ENCODE data around the gene F10. TPM values are rescaled to one million over a fixed set of nuclear protein-coding genes. Genes with fewer than 3 reads are reported as not detected.

Gene F10
- total RNA-seq, 1 donor from 2014 or later, result 3.5 TPM

DNA sequence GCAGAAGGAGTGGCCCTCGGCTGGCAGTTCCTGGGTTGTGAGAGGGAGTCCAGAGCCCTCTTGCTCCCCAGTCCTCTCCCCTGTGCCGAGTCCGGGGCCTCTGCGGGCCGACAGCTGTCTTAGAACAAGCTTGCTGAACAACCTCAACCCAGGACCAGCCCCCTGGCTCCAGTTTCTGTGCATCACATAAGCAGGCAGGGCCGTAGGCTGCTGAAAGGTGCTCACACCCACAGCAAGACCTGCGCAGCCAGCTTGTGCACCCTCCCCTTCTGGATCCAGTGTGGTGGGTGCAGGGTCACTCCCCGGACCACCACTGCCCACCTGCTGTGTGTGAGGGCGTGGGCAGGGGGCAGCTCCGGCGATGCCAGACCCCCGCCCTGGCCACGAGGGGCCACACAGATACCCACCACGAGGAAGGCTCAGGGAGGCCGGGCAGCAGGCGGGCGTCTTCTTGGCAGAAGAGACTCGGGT lies 42.2 kb upstream of the F10 start:
- H3K27ac ChIP-seq (replicated peaks), result no peak overlapping the region
- peaks cover 66% of the 10 kb centered on the region for H3K36me3 ChIP-seq
- DNase-seq, result no peak
- no peaks in the 10 kb centered on the region for H3K9me3 ChIP-seq (replicated peaks)
- H3K27me3 ChIP-seq (ENCODE audit: low read depth), result no peaks in the 10 kb centered on the region
- intact Hi-C loops (cut with micrococcal nuclease), result no loop called here
- H3K4me1 ChIP-seq, result peaks cover 21% of the 10 kb centered on the region
- H3K4me3 ChIP-seq, result no peak overlapping the region
- TF ChIP-seq, protein P1, sequence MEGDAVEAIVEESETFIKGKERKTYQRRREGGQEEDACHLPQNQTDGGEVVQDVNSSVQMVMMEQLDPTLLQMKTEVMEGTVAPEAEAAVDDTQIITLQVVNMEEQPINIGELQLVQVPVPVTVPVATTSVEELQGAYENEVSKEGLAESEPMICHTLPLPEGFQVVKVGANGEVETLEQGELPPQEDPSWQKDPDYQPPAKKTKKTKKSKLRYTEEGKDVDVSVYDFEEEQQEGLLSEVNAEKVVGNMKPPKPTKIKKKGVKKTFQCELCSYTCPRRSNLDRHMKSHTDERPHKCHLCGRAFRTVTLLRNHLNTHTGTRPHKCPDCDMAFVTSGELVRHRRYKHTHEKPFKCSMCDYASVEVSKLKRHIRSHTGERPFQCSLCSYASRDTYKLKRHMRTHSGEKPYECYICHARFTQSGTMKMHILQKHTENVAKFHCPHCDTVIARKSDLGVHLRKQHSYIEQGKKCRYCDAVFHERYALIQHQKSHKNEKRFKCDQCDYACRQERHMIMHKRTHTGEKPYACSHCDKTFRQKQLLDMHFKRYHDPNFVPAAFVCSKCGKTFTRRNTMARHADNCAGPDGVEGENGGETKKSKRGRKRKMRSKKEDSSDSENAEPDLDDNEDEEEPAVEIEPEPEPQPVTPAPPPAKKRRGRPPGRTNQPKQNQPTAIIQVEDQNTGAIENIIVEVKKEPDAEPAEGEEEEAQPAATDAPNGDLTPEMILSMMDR (IDR thresholded peaks at IDR 0.05; ENCODE audit: borderline replicate concordance), result no peak

DNA sequence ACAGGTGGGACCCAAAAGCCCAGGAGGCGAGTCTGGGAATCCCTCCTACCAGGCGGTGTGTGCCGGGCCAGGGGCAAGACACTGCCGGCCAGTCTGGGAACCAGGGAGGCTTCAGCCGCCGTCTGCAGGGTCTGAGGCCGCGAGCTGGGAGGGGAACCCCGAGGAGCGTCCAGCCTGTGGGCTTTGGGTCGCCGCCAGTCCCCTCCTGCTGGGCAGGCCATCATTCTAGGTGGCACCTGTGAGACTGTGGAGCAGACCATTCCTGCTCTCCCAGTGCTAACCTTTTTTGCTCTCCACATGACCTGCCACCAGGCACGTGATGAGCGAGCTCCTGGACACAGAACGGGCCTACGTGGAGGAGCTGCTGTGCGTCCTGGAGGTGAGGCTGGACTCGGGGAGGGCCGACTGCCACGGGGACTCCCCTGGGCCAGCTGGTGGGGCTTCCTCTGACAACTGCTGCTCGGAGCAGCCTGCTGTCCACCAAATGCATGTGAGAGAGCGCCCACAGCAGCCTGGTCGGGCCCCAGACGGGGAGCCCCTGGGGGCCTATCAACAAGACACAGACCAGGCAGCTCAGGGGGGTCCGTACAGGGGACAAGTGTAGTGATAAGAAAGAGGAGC lies 41.6 kb upstream of the F10 start:
- H3K4me3 ChIP-seq, result no peak overlapping the region
- H3K27me3 ChIP-seq (ENCODE audit: low read depth), result no peaks in the 10 kb centered on the region
- TF ChIP-seq, protein P1 (IDR thresholded peaks at IDR 0.05; ENCODE audit: borderline replicate concordance), result no peak
- H3K36me3 ChIP-seq, result peaks cover 63% of the 10 kb centered on the region
- H3K9me3 ChIP-seq (replicated peaks), result no peaks in the 10 kb centered on the region
- peaks cover 21% of the 10 kb centered on the region for H3K4me1 ChIP-seq
- no peak overlapping the region for H3K27ac ChIP-seq (replicated peaks)
- intact Hi-C loops (cut with micrococcal nuclease), result no loop called here
- no peak for DNase-seq

DNA sequence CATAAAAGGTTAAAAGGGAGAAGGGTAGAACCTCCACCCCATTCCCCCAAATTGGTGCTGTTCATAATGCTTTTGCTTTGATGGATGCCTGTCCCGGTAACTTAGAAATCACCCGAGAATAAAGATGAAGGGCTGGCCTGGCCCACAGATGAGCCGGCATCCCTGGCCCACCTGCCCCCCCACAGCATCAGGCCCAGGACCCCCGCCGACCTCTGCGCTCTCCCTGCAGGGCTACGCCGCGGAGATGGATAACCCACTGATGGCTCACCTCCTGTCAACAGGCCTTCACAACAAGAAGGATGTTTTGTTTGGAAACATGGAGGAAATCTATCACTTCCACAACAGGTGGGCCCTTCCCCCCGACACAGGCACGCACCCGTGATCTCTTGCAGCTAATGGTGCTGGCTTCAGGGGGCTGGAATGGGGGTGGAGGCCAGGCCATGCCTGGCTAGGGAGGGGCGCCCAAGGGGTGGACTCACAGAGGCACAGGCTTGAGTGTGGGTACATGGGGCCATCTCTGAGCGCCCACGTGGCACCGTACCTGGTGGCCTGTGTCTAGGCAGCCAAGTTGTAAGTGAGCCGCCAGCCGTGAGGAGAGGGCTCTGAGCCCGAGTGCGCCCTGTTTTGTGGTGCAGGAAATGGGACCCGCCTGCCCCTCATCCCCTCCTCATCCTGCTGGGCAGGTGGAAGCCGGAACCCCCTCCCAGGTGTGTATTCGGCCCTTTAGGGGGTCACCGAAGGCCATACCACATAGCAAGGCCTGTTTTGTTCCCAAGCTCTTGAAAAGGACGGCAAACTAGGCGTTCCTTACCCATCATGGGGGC lies 40.2 kb upstream of the F10 start:
- H3K27ac ChIP-seq (replicated peaks), result no peak overlapping the region
- intact Hi-C loops (cut with micrococcal nuclease), result no loop called here
- H3K9me3 ChIP-seq (replicated peaks), result no peaks in the 10 kb centered on the region
- H3K4me3 ChIP-seq, result no peak overlapping the region
- H3K4me1 ChIP-seq, result peaks cover 21% of the 10 kb centered on the region
- H3K27me3 ChIP-seq (ENCODE audit: low read depth), result no peaks in the 10 kb centered on the region
- TF ChIP-seq, protein P1 (IDR thresholded peaks at IDR 0.05; ENCODE audit: borderline replicate concordance), result no peak
- DNase-seq, result no peak
- peaks cover 63% of the 10 kb centered on the region for H3K36me3 ChIP-seq

DNA sequence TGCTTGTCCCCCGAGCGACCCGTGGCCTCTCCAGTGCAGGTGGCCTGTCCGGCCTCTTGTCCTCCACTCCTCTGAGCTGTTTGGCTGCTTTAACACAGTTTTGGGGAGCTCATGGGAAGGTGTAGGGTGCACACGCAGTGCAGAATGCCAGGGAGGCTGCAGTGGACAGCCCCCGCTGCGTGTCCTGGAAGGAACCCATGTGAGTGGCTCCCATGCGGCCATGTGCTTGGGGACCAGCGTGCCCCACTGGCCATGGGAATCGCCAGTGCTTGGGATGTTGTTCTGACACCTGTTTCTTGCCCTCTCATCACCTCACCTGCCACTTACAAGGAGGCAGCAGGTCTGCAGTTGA lies 39.6 kb upstream of the F10 start:
- Histone ChIP-seq H3K36me3 (peaks cover 63% of the 10 kb centered on the region), H3K27ac (replicated peaks) (peak overlapping the region; percentile 54), H3K4me1 (peaks cover 21% of the 10 kb centered on the region), H3K4me3 (no peak overlapping the region), H3K27me3 (ENCODE audit: low read depth) (no peaks in the 10 kb centered on the region), H3K9me3 (replicated peaks) (no peaks in the 10 kb centered on the region)
- TF ChIP-seq, protein P1 (IDR thresholded peaks at IDR 0.05; ENCODE audit: borderline replicate concordance), result no peak
- DNase-seq, result no peak
- intact Hi-C loops (cut with micrococcal nuclease), result no loop called here

DNA sequence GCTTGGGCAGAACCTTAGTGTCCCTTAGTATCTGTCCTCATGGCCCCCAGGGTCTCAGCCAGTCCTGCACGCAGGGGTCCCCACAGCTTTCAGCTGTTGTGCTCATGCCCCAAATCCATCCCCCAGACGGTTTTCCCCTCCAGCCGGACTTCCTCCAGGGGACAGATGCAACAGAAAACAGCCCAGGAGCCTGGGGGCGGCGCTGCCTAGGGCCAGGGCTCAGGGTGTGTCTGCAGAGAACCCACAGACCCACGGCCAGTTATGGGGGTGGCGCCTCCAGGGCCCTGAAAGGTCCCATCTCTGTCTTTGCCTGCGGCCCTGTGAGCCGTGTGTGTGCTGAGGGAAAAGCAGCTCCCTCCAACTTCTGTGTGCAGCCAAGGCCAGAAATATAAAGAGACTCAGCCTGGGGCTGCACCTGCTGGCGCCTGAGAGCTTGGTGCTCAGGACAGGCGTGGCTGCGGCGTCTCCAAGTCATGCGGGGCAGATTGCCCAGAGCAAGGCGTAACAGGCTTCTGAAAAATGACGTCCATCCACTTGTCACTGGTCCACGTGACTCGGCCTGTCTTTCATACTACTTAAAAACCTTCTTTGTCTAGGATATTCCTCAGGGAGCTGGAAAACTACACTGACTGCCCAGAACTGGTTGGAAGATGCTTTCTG lies 39.1 kb upstream of the F10 start:
- DNase-seq, result peak; percentile 76
- no peak overlapping the region for H3K4me3 ChIP-seq
- TF ChIP-seq, protein P1 (IDR thresholded peaks at IDR 0.05; ENCODE audit: borderline replicate concordance), result no peak
- H3K4me1 ChIP-seq, result peaks cover 21% of the 10 kb centered on the region
- H3K27me3 ChIP-seq (ENCODE audit: low read depth), result no peaks in the 10 kb centered on the region
- peaks cover 63% of the 10 kb centered on the region for H3K36me3 ChIP-seq
- no peaks in the 10 kb centered on the region for H3K9me3 ChIP-seq (replicated peaks)
- intact Hi-C loops (cut with micrococcal nuclease), result no loop called here
- H3K27ac ChIP-seq (replicated peaks), result peak overlapping the region; percentile 54
